H54 (cell line): ENCODE measurements around the gene SYNRG.

ENCODE experiments used
- DNase-seq: peaks from one replicate; pipeline ENCODE4 v3.0.0; 2011; ENCODE audit warnings: low spot score, mixed read lengths; ENCODE audit not compliant: insufficient read length
- FAIRE-seq: peaks from 3 replicates; lab custom pipeline; 2011; peaks lifted over from hg19 to GRCh38; lab: Jason Lieb, UNC
- POLR2A ChIP-seq: IDR thresholded peaks from 2 replicates; pipeline ENCODE4 v1.6.1; 2011; ENCODE audit warnings: low read depth, mild to moderate bottlenecking, low read length

The SYNRG gene

GRCh38 chr17:37476431-37477120, 132.6 kb downstream of the SYNRG start:
- FAIRE-seq, result no peak
- DNase-seq, result no peak
- no peak for TF ChIP-seq POLR2A

- DNase-seq (no peak), FAIRE-seq (no peak)
- no peak for TF ChIP-seq POLR2A
Measured at GRCh38 chr17:37475731-37476420, 133.3 kb downstream of the SYNRG start.

- FAIRE-seq, result no peak
- TF ChIP-seq POLR2A, result no peak
- no peak for DNase-seq
Measured at GRCh38 chr17:37470181-37470580, 139.0 kb downstream of the SYNRG start.

DNA sequence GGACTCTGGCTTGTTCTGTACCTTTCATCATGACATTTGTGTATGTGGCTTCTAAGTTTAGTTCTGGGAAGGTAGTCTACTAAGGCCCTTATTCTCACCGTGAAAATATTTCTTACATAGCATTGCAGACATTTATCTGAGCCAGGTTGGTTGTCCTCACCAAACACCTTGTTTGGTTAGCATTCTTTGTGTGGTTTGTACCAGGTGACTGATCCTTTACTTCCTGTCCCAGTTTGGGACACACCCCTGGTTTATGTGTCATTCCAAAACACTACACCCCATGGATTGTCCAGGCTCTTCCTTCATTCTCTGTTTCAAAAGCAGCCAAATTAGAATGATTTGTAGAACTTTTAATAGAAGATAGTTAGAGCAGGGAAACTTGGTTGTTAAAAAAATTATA, 142.7 kb downstream of the SYNRG start:
- FAIRE-seq, result no peak
- no peak for TF ChIP-seq POLR2A
- DNase-seq, result no peak

DNA sequence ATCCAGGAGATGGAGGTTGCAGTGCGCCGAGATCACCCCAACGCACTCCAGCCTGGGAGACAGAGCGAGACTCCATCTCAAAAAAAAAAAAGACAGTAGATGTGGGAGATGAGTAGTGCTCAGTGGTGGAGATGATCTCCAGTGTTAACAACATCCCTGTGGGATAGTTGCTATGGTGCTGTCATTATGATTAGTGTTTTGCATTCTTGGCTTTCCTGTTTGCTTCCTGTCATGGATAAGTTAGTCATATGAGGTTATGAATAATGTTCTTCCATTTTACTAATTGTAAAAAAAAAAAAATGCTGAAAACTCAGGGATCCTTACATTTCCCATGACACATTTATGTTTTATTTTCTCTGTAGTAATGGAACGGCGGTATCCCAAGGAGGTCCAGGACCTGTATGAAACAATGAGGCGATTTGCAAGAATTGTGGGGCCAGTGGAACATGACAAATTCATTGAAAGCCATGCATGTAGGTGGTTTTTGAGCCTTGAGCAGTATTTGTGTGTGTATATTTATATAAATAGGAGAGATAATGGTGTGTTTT, 144.1 kb downstream of the SYNRG start:
- no peak for TF ChIP-seq POLR2A
- no peak for DNase-seq
- FAIRE-seq, result no peak
